HG03342 (cell line): Measurements from ENCODE around the gene PXYLP1.
A peak's percentile ranks its signal among the peaks of the same experiment; 100 is the strongest.

Experiments
- ATAC-seq: cut with Tn5 transposase; IDR thresholded peaks from one replicate; pipeline ENCODE4 v1.9.1; 2021; ENCODE audit warnings: mild to moderate bottlenecking, moderate library complexity; ENCODE audit not compliant: unreplicated experiment

The PXYLP1 gene

GRCh38 chr3:141269961-141270360, 38.3 kb downstream of the PXYLP1 start:
- no peak for ATAC-seq

GRCh38 chr3:141271279-141272030, 39.8 kb downstream of the PXYLP1 start:
- no peak for ATAC-seq

GRCh38 chr3:141272906-141273662, 41.5 kb downstream of the PXYLP1 start:
- ATAC-seq, result no peak

- no peak for ATAC-seq
Observed at GRCh38 chr3:141273700-141274410, 42.2 kb downstream of the PXYLP1 start.

- no peak for ATAC-seq
Observed at GRCh38 chr3:141274411-141275031, 42.9 kb downstream of the PXYLP1 start.

GRCh38 chr3:141275032-141275422, 43.4 kb downstream of the PXYLP1 start:
- ATAC-seq, result peak; percentile 43

GRCh38 chr3:141275511-141275910, 43.9 kb downstream of the PXYLP1 start:
- ATAC-seq, result no peak

- ATAC-seq, result no peak
Observed at GRCh38 chr3:141275973-141276372, 44.3 kb downstream of the PXYLP1 start.

- ATAC-seq, result no peak
Observed at GRCh38 chr3:141276398-141276797, 44.8 kb downstream of the PXYLP1 start.

GRCh38 chr3:141277451-141277850, 45.8 kb downstream of the PXYLP1 start:
- no peak for ATAC-seq

GRCh38 chr3:141278196-141279076, 46.8 kb downstream of the PXYLP1 start:
- ATAC-seq, result no peak

- ATAC-seq, result peak; percentile 73
Observed at GRCh38 chr3:141279077-141279967, 47.7 kb downstream of the PXYLP1 start.

GRCh38 chr3:141280086-141280485, 48.5 kb downstream of the PXYLP1 start:
- ATAC-seq, result no peak

- no peak for ATAC-seq
Observed at GRCh38 chr3:141280690-141281089, 49.1 kb downstream of the PXYLP1 start.

- no peak for ATAC-seq
Observed at GRCh38 chr3:141285570-141285969, 53.9 kb downstream of the PXYLP1 start.

GRCh38 chr3:141286856-141287255, 55.2 kb downstream of the PXYLP1 start:
- ATAC-seq, result no peak

- no peak for ATAC-seq
Observed at GRCh38 chr3:141287326-141287725, 55.7 kb downstream of the PXYLP1 start.

- no peak for ATAC-seq
Observed at GRCh38 chr3:141288336-141288990, 56.8 kb downstream of the PXYLP1 start.
